NCI-H460 (cell line): ENCODE data around the gene COL26A1. TPM values are rescaled to one million over a fixed set of nuclear protein-coding genes. Genes with fewer than 3 reads are reported as not detected.
"Not testable (repeated sequence)": the region's sequence is repeated elsewhere in the genome, so short reads cannot be mapped to it uniquely, and the experiment has no call there.

Experiments used
- DNase-seq: peaks from one replicate; pipeline ENCODE4 v3.0.0-alpha.2; 2016; ENCODE audit warnings: low read depth; ENCODE audit errors: extremely low read depth
- polyA plus RNA-seq: library from polyadenylated mRNA; depleted of rRNA; stranded (reverse); fragments of >200 nt; gene quantifications from 2 replicates; pipeline ENCODE4 v1.2.3, GENCODE V29; 2014; cell fraction: nucleus; rRNA removed
- total RNA-seq: library from RNA; depleted of rRNA; stranded (reverse); fragments of >200 nt; shearing (Covaris generic); gene quantifications from 2 replicates; pipeline ENCODE4 v1.2.3, GENCODE V29; 2014; rRNA removed

Gene COL26A1
- total RNA-seq: 0.09 and 0.25 TPM in 2 replicates
- 5.3 and 7.3 TPM in 2 replicates for polyA plus RNA-seq

- DNase-seq: no peak
Measured at GRCh38 chr7:101362334-101363195, at the start of gene COL26A1. TSS of gene COL26A1 (plus strand) at chr7:101362875. CDS start at chr7:101363033, 158 bp downstream.

- DNase-seq: peak; percentile 50
Measured at GRCh38 chr7:101315336-101315735, 47.3 kb upstream of the COL26A1 start.

- DNase-seq: no peak
Measured at GRCh38 chr7:101319401-101319800, 43.3 kb upstream of the COL26A1 start.

- DNase-seq: peak; percentile 89
Measured at GRCh38 chr7:101321491-101322401, 40.9 kb upstream of the COL26A1 start, which contains the start of gene IFT22. TSS of gene IFT22 (minus strand) at chr7:101321812. CDS start at chr7:101321709, 103 bp downstream.

GRCh38 chr7:101328159-101328558 lies 34.5 kb upstream of the COL26A1 start:
- no peak for DNase-seq

- DNase-seq: no peak
Measured at GRCh38 chr7:101330011-101330484, 32.6 kb upstream of the COL26A1 start.

GRCh38 chr7:101332026-101332425 lies 30.6 kb upstream of the COL26A1 start:
- no peak for DNase-seq

GRCh38 chr7:101333912-101334311 lies 28.8 kb upstream of the COL26A1 start:
- DNase-seq: no peak

GRCh38 chr7:101340379-101340778 lies 22.3 kb upstream of the COL26A1 start:
- no peak for DNase-seq

GRCh38 chr7:101342892-101343291 lies 19.8 kb upstream of the COL26A1 start:
- DNase-seq: no peak

GRCh38 chr7:101347477-101347876 lies 15.2 kb upstream of the COL26A1 start:
- DNase-seq: no peak

GRCh38 chr7:101348456-101349067 lies 14.1 kb upstream of the COL26A1 start:
- not testable (repeated sequence) for DNase-seq

GRCh38 chr7:101349300-101349699 lies 13.4 kb upstream of the COL26A1 start:
- DNase-seq: not testable (repeated sequence)

GRCh38 chr7:101352920-101353308 lies 9.8 kb upstream of the COL26A1 start:
- DNase-seq: no peak

GRCh38 chr7:101357433-101357832 lies 5.2 kb upstream of the COL26A1 start:
- no peak for DNase-seq

GRCh38 chr7:101363196-101363733 lies 590 bp downstream of the COL26A1 start:
- DNase-seq: no peak

GRCh38 chr7:101363734-101364374 lies 1.2 kb downstream of the COL26A1 start:
- DNase-seq: peak; percentile 63

- DNase-seq: no peak
Measured at GRCh38 chr7:101365956-101366355, 3.3 kb downstream of the COL26A1 start.

GRCh38 chr7:101367676-101368075 lies 5.0 kb downstream of the COL26A1 start:
- DNase-seq: no peak
